Prostate gland (tissue), 2 donors: Measurements from ENCODE around the gene LRRC75B.

Experiments used
- CTCF ChIP-seq, 4 experiments: fragments of 200-600 bp in 2 of 4; fragments of 450-650 bp in 2 of 4; sonication (generic) in 2 of 4; IDR thresholded peaks; 1 replicate in 3 of 4; 2 replicates in 1 of 4; pipeline ENCODE4 v1.5.1; 2016 to 2019; ENCODE audit warnings: antibody characterized with exemption in 4 of 4, mild to moderate bottlenecking in 2 of 4, moderate library complexity in 2 of 4
- POLR2AphosphoS5 ChIP-seq: sonication (generic); formaldehyde crosslinking; IDR thresholded peaks from one replicate; pipeline ENCODE4 v1.6.1; 2017; ENCODE audit warnings: antibody characterized with exemption

DNA sequence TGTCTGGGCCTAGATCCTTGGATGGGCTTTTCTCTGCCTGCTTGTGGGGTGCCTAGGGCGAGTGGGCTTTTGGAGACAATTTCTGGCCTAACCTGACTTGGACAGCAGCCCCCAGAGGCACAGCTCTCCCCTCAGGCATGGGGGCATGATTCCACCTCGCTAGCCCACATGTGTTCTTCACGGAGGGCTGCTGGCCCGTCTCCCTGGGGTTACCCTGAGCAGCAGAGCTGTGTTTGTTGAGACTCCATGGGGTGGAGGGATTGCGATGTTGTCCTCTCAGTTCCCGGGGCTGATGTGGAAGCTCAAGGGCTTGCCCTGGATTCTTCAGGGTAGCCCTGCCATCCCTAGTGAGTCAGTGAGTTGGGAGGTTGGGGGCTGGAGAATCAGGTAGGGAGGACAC lies 2.4 kb upstream of the LRRC75B start:
- TF ChIP-seq CTCF (IDR thresholded peaks at IDR 0.05) (no peak), POLR2AphosphoS5 (no peak)
